ENCODE data around the gene LY6G6F. TPM values are rescaled to one million over a fixed set of nuclear protein-coding genes. Genes with fewer than 3 reads are reported as not detected.

Gene LY6G6F
- total and polyA plus RNA-seq, 2 donors (not counting 3 experiments of a cell fraction or from before 2014, with no cell fraction given): not detected

GRCh38 chr6:31734821-31735406, 28.2 kb downstream of the LY6G6F start:
- Histone ChIP-seq H3K79me2 (ENCODE audit: control insufficient read depth, insufficient read depth, low read length) (peaks cover 40% of the 10 kb centered on the region), H3K9me3 (replicated peaks; ENCODE audit: control insufficient read depth, insufficient read depth, low read length) (no peaks in the 10 kb centered on the region), H4K20me1 (replicated peaks; ENCODE audit: control insufficient read depth, extremely low read depth, insufficient read depth, low read length) (no peaks in the 10 kb centered on the region), H2AFZ (ENCODE audit: low read depth, low read length) (no peak overlapping the region), H3K9me1 (replicated peaks; ENCODE audit: control insufficient read depth, extremely low read depth, insufficient read depth, low read length) (no peaks in the 10 kb centered on the region), H3K36me3 (ENCODE audit: control insufficient read depth in 2 of 2, extremely low read depth in 1 of 2, insufficient read depth in 2 of 2, low read length in 2 of 2) (peaks cover 16 to 23% of the 10 kb centered on the region in 2 experiments), H3K4me1 (ENCODE audit: control insufficient read depth, extremely low read depth, insufficient read depth, low read length) (peaks cover 42% of the 10 kb centered on the region), H3K27ac (ENCODE audit: insufficient read depth, low read depth, low read length) (peak overlapping the region; percentile 94), H3K4me3 (replicated peaks in 1 of 3; ENCODE audit: insufficient read depth in 1 of 3, low read depth in 1 of 3, low read length in 3 of 3) (peak overlapping the region; percentile 86 to 98 (median 96)), H3K4me2 (ENCODE audit: insufficient read depth, low read length) (peak overlapping the region; percentile 93), H3K9ac (replicated peaks; ENCODE audit: extremely low read depth, insufficient read depth, low read length) (peak overlapping the region; percentile 96), H3K27me3 (ENCODE audit: control insufficient read depth in 2 of 2, insufficient read depth in 2 of 2, low read length in 2 of 2) (no peaks in the 10 kb centered on the region)
- peak; percentile 92 for FAIRE-seq
- ChIA-PET CTCF (interaction anchor here (1.5 to 6.0 kb wide), 3 partner anchors 10 to 95 kb away, joined by 3 to 55 read pairs (median 8); no protein-coding TSS in a partner anchor), POLR2A (interaction anchor here (0.6 to 1.5 kb wide), 3 partner anchors 37 to 95 kb away, joined by 4 to 6 read pairs (median 4); partner anchors contain the start of gene HSPA1B)
- TSS peak; percentile 6 for BruUV-seq (replicated peaks)
- intact Hi-C loops (cut with micrococcal nuclease) (loop anchor here (1.0 to 10.0 kb wide), 2 partner anchors 92 to 190 kb away; partner anchors contain the start of genes ATP6V1G2, DDX39B, HSPA1B and NFKBIL1), dilution Hi-C loops (cut with MboI; ENCODE audit: extremely low pct_ligation_motif_present, low sequenced_read_pairs) (no loop called here)
- peak; percentile 71 for DNase-seq (ENCODE audit: low read depth, low spot score)
- TF ChIP-seq FOS (IDR thresholded peaks at IDR 0.05; ENCODE audit: borderline replicate concordance, insufficient read depth, low read length) (peak; percentile 91), GATA2 (IDR thresholded peaks at IDR 0.05; ENCODE audit: insufficient read depth, insufficient read length, low read depth, low read length) (no peak), JUN (IDR thresholded peaks at IDR 0.05; ENCODE audit: borderline replicate concordance, insufficient read depth, insufficient read length, low read depth) (peak; percentile 94), CTCF (IDR thresholded peaks at IDR 0.05; ENCODE audit: extremely low read depth in 1 of 2, insufficient read depth in 1 of 2, low read depth in 1 of 2, low read length in 2 of 2) (no peak), MAX (IDR thresholded peaks at IDR 0.05; ENCODE audit: insufficient read depth, insufficient read length) (no peak)

Data from endothelial cell of umbilical vein (primary cell).